ENCODE data around the gene OR8I2.

GRCh38 chr11:56093008-56093407 is at the start of gene OR8I2:
- TF ChIP-seq, protein P1, sequence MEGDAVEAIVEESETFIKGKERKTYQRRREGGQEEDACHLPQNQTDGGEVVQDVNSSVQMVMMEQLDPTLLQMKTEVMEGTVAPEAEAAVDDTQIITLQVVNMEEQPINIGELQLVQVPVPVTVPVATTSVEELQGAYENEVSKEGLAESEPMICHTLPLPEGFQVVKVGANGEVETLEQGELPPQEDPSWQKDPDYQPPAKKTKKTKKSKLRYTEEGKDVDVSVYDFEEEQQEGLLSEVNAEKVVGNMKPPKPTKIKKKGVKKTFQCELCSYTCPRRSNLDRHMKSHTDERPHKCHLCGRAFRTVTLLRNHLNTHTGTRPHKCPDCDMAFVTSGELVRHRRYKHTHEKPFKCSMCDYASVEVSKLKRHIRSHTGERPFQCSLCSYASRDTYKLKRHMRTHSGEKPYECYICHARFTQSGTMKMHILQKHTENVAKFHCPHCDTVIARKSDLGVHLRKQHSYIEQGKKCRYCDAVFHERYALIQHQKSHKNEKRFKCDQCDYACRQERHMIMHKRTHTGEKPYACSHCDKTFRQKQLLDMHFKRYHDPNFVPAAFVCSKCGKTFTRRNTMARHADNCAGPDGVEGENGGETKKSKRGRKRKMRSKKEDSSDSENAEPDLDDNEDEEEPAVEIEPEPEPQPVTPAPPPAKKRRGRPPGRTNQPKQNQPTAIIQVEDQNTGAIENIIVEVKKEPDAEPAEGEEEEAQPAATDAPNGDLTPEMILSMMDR (IDR thresholded peaks at IDR 0.05) = no peak
- no peak for TF ChIP-seq EP300 (IDR thresholded peaks at IDR 0.05)
- TF ChIP-seq POLR2AphosphoS5 (IDR thresholded peaks at IDR 0.05) = no peak
